ENCODE results near the gene UBQLN2.

Gene UBQLN2

DNA sequence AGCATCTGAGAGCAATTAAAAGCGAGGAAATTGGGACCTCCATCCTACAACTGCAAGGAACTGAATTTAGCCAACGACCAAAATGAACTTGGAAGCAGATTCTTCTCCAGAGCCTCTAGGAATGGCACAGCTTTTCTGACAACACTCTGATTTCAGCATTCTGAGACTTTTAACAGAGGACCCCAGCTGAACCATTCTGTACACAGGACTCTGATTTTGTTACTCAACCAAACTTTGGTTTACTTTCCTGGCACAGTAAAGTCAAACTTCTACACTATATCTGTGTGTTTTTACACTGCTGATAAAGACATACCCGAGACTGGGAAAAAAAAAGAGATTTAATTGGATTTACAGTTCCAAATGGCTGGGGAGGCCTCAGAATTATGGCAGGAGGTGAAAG lies 37.6 kb downstream of the UBQLN2 start:
- Histone ChIP-seq H3K79me2 (ENCODE audit: low read length) (peaks cover 6% of the 10 kb centered on the region; the same call in 1 of the 2 replicates), H4K20me1 (ENCODE audit: insufficient read depth, low read length) (no peaks in the 10 kb centered on the region), H3K27me3 (ENCODE audit: low read depth, low read length) (no peaks in the 10 kb centered on the region), H3K9ac (ENCODE audit: low read length) (no peak overlapping the region), H2AFZ (ENCODE audit: low read depth, low read length) (no peak overlapping the region), H3K4me2 (ENCODE audit: low read length) (no peak overlapping the region), H3K4me3 (ENCODE audit: low read length) (no peak overlapping the region), H3K27ac (ENCODE audit: low read length) (no peak overlapping the region), H3K4me1 (ENCODE audit: low read length) (peaks cover under 1% of the 10 kb centered on the region; the same call in 1 of the 2 replicates), H3K9me3 (ENCODE audit: insufficient read depth, low read length) (no peaks in the 10 kb centered on the region), H3K36me3 (replicated peaks; ENCODE audit: low read depth, low read length) (no peaks in the 10 kb centered on the region)
- TF ChIP-seq, protein P1, sequence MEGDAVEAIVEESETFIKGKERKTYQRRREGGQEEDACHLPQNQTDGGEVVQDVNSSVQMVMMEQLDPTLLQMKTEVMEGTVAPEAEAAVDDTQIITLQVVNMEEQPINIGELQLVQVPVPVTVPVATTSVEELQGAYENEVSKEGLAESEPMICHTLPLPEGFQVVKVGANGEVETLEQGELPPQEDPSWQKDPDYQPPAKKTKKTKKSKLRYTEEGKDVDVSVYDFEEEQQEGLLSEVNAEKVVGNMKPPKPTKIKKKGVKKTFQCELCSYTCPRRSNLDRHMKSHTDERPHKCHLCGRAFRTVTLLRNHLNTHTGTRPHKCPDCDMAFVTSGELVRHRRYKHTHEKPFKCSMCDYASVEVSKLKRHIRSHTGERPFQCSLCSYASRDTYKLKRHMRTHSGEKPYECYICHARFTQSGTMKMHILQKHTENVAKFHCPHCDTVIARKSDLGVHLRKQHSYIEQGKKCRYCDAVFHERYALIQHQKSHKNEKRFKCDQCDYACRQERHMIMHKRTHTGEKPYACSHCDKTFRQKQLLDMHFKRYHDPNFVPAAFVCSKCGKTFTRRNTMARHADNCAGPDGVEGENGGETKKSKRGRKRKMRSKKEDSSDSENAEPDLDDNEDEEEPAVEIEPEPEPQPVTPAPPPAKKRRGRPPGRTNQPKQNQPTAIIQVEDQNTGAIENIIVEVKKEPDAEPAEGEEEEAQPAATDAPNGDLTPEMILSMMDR (IDR thresholded peaks at IDR 0.05; ENCODE audit: low read depth, low read length), result no peak

DNA sequence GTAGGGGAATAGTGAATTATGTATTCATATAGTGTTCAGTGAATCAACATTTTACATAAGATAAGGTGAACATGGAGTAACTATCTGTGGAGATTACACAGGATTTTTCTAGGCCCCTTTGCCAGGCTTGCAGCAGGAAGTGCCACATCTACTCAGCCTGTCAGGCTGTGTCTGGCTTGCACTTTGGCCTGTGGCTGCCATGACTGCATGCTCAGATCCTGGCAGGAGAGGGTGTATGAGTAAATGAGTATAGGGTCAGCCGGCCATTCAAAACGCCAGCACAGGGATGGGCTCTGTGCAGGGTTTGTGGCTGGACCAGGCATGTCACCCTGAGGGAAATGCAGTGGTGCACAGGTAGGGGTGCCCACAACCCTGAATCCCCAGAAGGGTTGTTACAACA lies 51.9 kb downstream of the UBQLN2 start:
- no peak overlapping the region for H3K4me3 ChIP-seq (ENCODE audit: low read length)
- no peak overlapping the region for H3K27ac ChIP-seq (ENCODE audit: low read length)
- H3K79me2 ChIP-seq (ENCODE audit: low read length), result no peaks in the 10 kb centered on the region
- H3K36me3 ChIP-seq (replicated peaks; ENCODE audit: low read depth, low read length), result no peaks in the 10 kb centered on the region
- H3K9ac ChIP-seq (ENCODE audit: low read length), result no peak overlapping the region
- no peaks in the 10 kb centered on the region for H3K9me3 ChIP-seq (ENCODE audit: insufficient read depth, low read length)
- no peaks in the 10 kb centered on the region for H3K4me1 ChIP-seq (ENCODE audit: low read length)
- no peak for TF ChIP-seq EZH2phosphoT487 (IDR thresholded peaks at IDR 0.05; ENCODE audit: low read depth)
- TF ChIP-seq, protein P1 (IDR thresholded peaks at IDR 0.05; ENCODE audit: low read depth, low read length), result no peak
- no peaks in the 10 kb centered on the region for H3K27me3 ChIP-seq (ENCODE audit: low read depth, low read length)
- H2AFZ ChIP-seq (ENCODE audit: low read depth, low read length), result no peak overlapping the region
- H4K20me1 ChIP-seq (ENCODE audit: insufficient read depth, low read length), result no peaks in the 10 kb centered on the region
- no peak overlapping the region for H3K4me2 ChIP-seq (ENCODE audit: low read length)
